NCI-H345 (cell line): ENCODE data around the gene SPNS1.
"Not testable (repeated sequence)": the region's sequence is repeated elsewhere in the genome, so short reads cannot be mapped to it uniquely, and the experiment has no call there.

Experiments used
- DNase-seq: peaks from one replicate; lab custom pipeline; 2025; lab: John Stamatoyannopoulos, UW

The SPNS1 gene

GRCh38 chr16:28990375-28991040 is 15.9 kb downstream of the SPNS1 start:
- DNase-seq: no peak

GRCh38 chr16:28991687-28992086 is 17.1 kb downstream of the SPNS1 start:
- DNase-seq: no peak

GRCh38 chr16:28992496-28992895 is 17.9 kb downstream of the SPNS1 start:
- no peak for DNase-seq

GRCh38 chr16:28998837-28999236 is 24.3 kb downstream of the SPNS1 start:
- no peak for DNase-seq

- no peak for DNase-seq
Measured at GRCh38 chr16:28999577-28999976, 25.0 kb downstream of the SPNS1 start.

- DNase-seq: no peak
Measured at GRCh38 chr16:29000019-29000418, 25.4 kb downstream of the SPNS1 start.

GRCh38 chr16:29004496-29005139 is 30.0 kb downstream of the SPNS1 start:
- DNase-seq: not testable (repeated sequence)

GRCh38 chr16:29007730-29008593 is 33.4 kb downstream of the SPNS1 start:
- DNase-seq: no peak

GRCh38 chr16:29009050-29009837 is 34.7 kb downstream of the SPNS1 start:
- DNase-seq: no peak

- no peak for DNase-seq
Measured at GRCh38 chr16:29009838-29010166, 35.2 kb downstream of the SPNS1 start.

GRCh38 chr16:29011112-29011511 is 36.5 kb downstream of the SPNS1 start:
- no peak for DNase-seq

GRCh38 chr16:29011851-29012250 is 37.3 kb downstream of the SPNS1 start:
- no peak for DNase-seq

- no peak for DNase-seq
Measured at GRCh38 chr16:29012913-29013553, 38.5 kb downstream of the SPNS1 start.

GRCh38 chr16:29014561-29015069 is 40.0 kb downstream of the SPNS1 start:
- no peak for DNase-seq

GRCh38 chr16:29022196-29022595 is 47.6 kb downstream of the SPNS1 start:
- DNase-seq: no peak

- DNase-seq: no peak
Measured at GRCh38 chr16:29023279-29024277, 49.0 kb downstream of the SPNS1 start.

- DNase-seq: no peak
Measured at GRCh38 chr16:29024278-29024677, 49.7 kb downstream of the SPNS1 start.

- no peak for DNase-seq
Measured at GRCh38 chr16:29025218-29025617, 50.6 kb downstream of the SPNS1 start.

GRCh38 chr16:29025735-29026134 is 51.2 kb downstream of the SPNS1 start:
- DNase-seq: no peak

GRCh38 chr16:29028457-29029167 is 54.0 kb downstream of the SPNS1 start:
- no peak for DNase-seq
